GM12878 (cell line): ENCODE measurements around the gene ACACA. TPM values are rescaled to one million over a fixed set of nuclear protein-coding genes. Genes with fewer than 3 reads are reported as not detected.

Source experiments
- ATAC-seq: fragments of 200-7000 bp; cut with Tn5 transposase; 3 replicates; pipeline ENCODE4 v1.9.1; 2020; ENCODE audit warnings: mild to moderate bottlenecking, moderate library complexity
- BruUV-seq: library from RNA; stranded (reverse); fragments of 400-500 nt; replicated peaks from 2 replicates; lab custom pipeline; 2021; lab: Mats Ljungman, UMichigan
- CTCF ChIA-PET: fragments of 300-600 bp; sonication (Branson Sonifier 250); formaldehyde crosslinking; extraction: SDS; loops from one replicate; lab custom pipeline; 2021; ENCODE audit warnings: inconsistent platforms; lab: Yijun Ruan, JAX
- POLR2A ChIA-PET: fragments of 350-600 bp; formaldehyde crosslinking; extraction: SDS; loops from one replicate; lab custom pipeline; 2021; ENCODE audit warnings: inconsistent platforms; lab: Charles Lee
- RAD21 ChIA-PET: fragments of 300-600 bp; sonication (Branson Sonifier 250); formaldehyde crosslinking; loops from one replicate; lab custom pipeline; 2023; ENCODE audit warnings: antibody characterized with exemption; ENCODE audit not compliant: unreplicated experiment; lab: Charles Lee
- SMC1A ChIA-PET: fragments of 300-600 bp; sonication (Branson Sonifier 250); formaldehyde crosslinking; loops from one replicate; lab custom pipeline; 2023; ENCODE audit not compliant: unreplicated experiment, uncharacterized antibody; lab: Charles Lee
- DNase-seq: peaks from one replicate; pipeline ENCODE4 v3.0.0-alpha.2; 2011; ENCODE audit warnings: low read depth, low spot score
- FAIRE-seq: peaks from 3 replicates; lab custom pipeline; 2011; peaks lifted over from hg19 to GRCh38; lab: Jason Lieb, UNC
- H2AFZ ChIP-seq: 2 replicates; pipeline ENCODE4 v1.6.0; 2011; ENCODE audit warnings: low read depth, low read length, control low read depth; ENCODE audit not compliant: control insufficient read depth
- H3K27ac ChIP-seq: 2 replicates; pipeline ENCODE4 v1.5.1; 2011; ENCODE audit warnings: control low read depth; ENCODE audit not compliant: control insufficient read depth, insufficient read depth
- H3K27me3 ChIP-seq, 2 experiments: replicated peaks in 1 of 2; 2 replicates each; pipeline versions ENCODE4 v1.6.0 to v1.6.1; 2011; ENCODE audit warnings: low read length in 1 of 2; ENCODE audit not compliant: control insufficient read depth in 2 of 2, insufficient read depth in 2 of 2
- H3K36me3 ChIP-seq, 2 experiments: 2 replicates each; pipeline ENCODE4 v1.5.1; 2011; ENCODE audit warnings: low read length in 1 of 2; ENCODE audit not compliant: control insufficient read depth in 2 of 2, insufficient read depth in 2 of 2
- H3K4me1 ChIP-seq: 2 replicates; pipeline ENCODE4 v1.6.1; 2011; ENCODE audit warnings: mild to moderate bottlenecking, low read length, moderate library complexity, mixed read lengths; ENCODE audit not compliant: control insufficient read depth, insufficient read depth
- H3K4me2 ChIP-seq: 2 replicates; pipeline ENCODE4 v1.6.0; 2011; ENCODE audit warnings: control low read depth; ENCODE audit not compliant: control insufficient read depth, insufficient read depth
- H3K4me3 ChIP-seq: fragments of 200-600 bp; sonication (generic); 2 replicates; pipeline ENCODE4 v1.5.1; 2016
- H3K79me2 ChIP-seq: 2 replicates; pipeline ENCODE4 v1.6.0; 2011; ENCODE audit warnings: low read length; ENCODE audit not compliant: control insufficient read depth, insufficient read depth
- H3K9ac ChIP-seq: 2 replicates; pipeline ENCODE4 v1.8.0; 2011; ENCODE audit warnings: low read length, control low read depth, mixed read lengths; ENCODE audit not compliant: control insufficient read depth, insufficient read depth
- H3K9me3 ChIP-seq: replicated peaks from 3 replicates; pipeline ENCODE4 v1.5.1; 2011; ENCODE audit warnings: mild to moderate bottlenecking, low read length; ENCODE audit not compliant: control insufficient read depth, insufficient read depth
- H4K20me1 ChIP-seq: 2 replicates; pipeline ENCODE4 v1.6.0; 2011; ENCODE audit not compliant: control insufficient read depth, insufficient read depth
- ASH2L ChIP-seq: fragments of 300-600, 200-600 bp; sonication (generic); IDR thresholded peaks from 2 replicates; pipeline ENCODE4 v1.6.1; 2017; ENCODE audit warnings: low read depth, mild to moderate bottlenecking, borderline replicate concordance
- BRCA1 ChIP-seq: IDR thresholded peaks from 2 replicates; pipeline ENCODE4 v1.6.1; 2011; ENCODE audit warnings: low read depth, low read length, improper control_type of control experiment
- CEBPB ChIP-seq, 2 experiments: fragments of 150-350 bp in 1 of 2; IDR thresholded peaks; 2 replicates each; pipeline ENCODE4 v1.6.1; 2012 to 2014; ENCODE audit warnings: low read depth in 2 of 2, low read length in 2 of 2, borderline replicate concordance in 1 of 2, inconsistent platforms in 1 of 2
- EED ChIP-seq: sonication (generic); IDR thresholded peaks from 2 replicates; pipeline ENCODE4 v1.6.1; 2016; ENCODE audit warnings: antibody characterized with exemption, low read depth
- FOXM1 ChIP-seq: IDR thresholded peaks from 2 replicates; pipeline ENCODE4 v1.6.1; 2012; ENCODE audit warnings: low read depth, mild to moderate bottlenecking, inconsistent platforms, low read length, moderate library complexity
- IKZF2 ChIP-seq, 2 experiments: fragments of 450-650 bp; IDR thresholded peaks; 2 replicates each; pipeline ENCODE4 v1.6.1; 2017; ENCODE audit warnings: mild to moderate bottlenecking in 2 of 2, moderate library complexity in 2 of 2
- RBBP5 ChIP-seq: fragments of 200-600 bp; sonication (generic); conservative IDR thresholded peaks from 2 replicates; pipeline ENCODE4 v1.6.1; 2016
- ZNF274 ChIP-seq: IDR thresholded peaks from one replicate; pipeline ENCODE4 v1.8.0; 2011; ENCODE audit not compliant: insufficient read length, insufficient read depth
- ZNF384 ChIP-seq: IDR thresholded peaks from 2 replicates; pipeline ENCODE4 v1.6.1; 2012; ENCODE audit warnings: low read depth, mild to moderate bottlenecking, low read length, improper control_type of control experiment, borderline replicate concordance
- WGBS: methylation state at CpG from one replicate; pipeline ENCODE4 v1.1.6; 2016; ENCODE audit warnings: low lambda C conversion rate; ENCODE audit not compliant: insufficient replicate concordance, insufficient coverage; ENCODE audit errors: missing lambda C conversion rate; 5-methylcytosine and 5-hydroxymethylcytosine counted together
- in situ Hi-C: fragments of 300-500 bp; cut with MboI; formaldehyde crosslinking; loops from 9 replicates; pipeline ENCODE4 v1.14.3; 2018; ENCODE audit warnings: mixed read lengths
- intact Hi-C: fragments of 100-400 bp; cut with micrococcal nuclease; formaldehyde crosslinking; loops from one replicate; pipeline ENCODE4 v1.14.2; 2022; ENCODE audit not compliant: unreplicated experiment
- polyA plus RNA-seq, 11 experiments: library from polyadenylated mRNA; depleted of rRNA in 4 of 11; unstranded in 6 of 11; stranded (reverse) in 5 of 11; fragments of >200 nt; fragmentation: Nextera tagmentation in 4 of 11; fragmentation: Illumina TruSeq in 1 of 11; extraction: Ambion mirVana in 4 of 11; extraction: Trizol in 1 of 11; gene quantifications; 1 replicate in 1 of 11; 2 replicates in 10 of 11; pipeline versions ENCODE4 v1.2.1 to v1.2.3, GENCODE V29; 2011 to 2016; ENCODE audit warnings: inconsistent platforms in 2 of 11, missing spikeins in 2 of 11, low read depth in 1 of 11
- total RNA-seq, 4 experiments: library from RNA; depleted of rRNA in 3 of 4; stranded (reverse); fragments of >200 nt in 3 of 4; fragmentation: Illumina TruSeq in 1 of 4; extraction: Trizol in 1 of 4; gene quantifications; 2 replicates each; pipeline versions ENCODE4 v1.2.1 to v1.2.3, GENCODE V29; 2013 to 2021
- TF ChIP-seq, protein P1 (sequence below): fragments of 450-650 bp; IDR thresholded peaks from 2 replicates; pipeline ENCODE4 v1.6.1; 2018; ENCODE audit warnings: mild to moderate bottlenecking, low read depth, moderate library complexity; ENCODE audit not compliant: partially characterized antibody
- TF ChIP-seq, protein P2 (sequence below): fragments of 450-650 bp; IDR thresholded peaks from 2 replicates; pipeline ENCODE4 v1.6.1; 2017; ENCODE audit warnings: borderline replicate concordance
- TF ChIP-seq, protein P3 (sequence below): fragments of 150-350 bp; IDR thresholded peaks from 2 replicates; pipeline ENCODE4 v1.6.1; 2014; ENCODE audit warnings: mild to moderate bottlenecking, low read depth, low read length
- TF ChIP-seq, protein P4 (sequence below): IDR thresholded peaks from 2 replicates; pipeline ENCODE4 v1.6.1; 2012; ENCODE audit warnings: low read length, inconsistent platforms

Gene ACACA
- total and polyA plus RNA-seq, 10 of the 15 experiments (the other 5 are each of a cell fraction or from before 2014, with no cell fraction given), result 12.9 to 74.2 (median 32.0) TPM

DNA sequence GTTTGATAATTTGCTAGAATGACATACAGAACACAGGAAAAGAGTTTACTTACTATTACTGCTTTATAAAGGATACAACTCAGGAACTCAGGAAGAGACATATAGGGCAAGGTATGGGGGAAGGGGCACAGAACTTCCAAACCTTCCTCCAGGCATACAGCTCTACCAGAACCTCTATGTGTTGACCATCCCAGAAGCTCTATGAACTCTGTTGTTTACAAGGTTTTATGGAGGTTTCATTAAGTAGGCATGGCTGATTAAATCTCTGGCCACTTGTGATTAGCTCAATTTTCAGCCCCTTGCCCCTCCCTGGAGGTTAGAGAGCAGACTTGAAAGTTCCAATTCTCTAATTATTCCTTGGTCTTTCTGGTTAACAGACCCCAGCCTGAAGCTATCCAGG lies 91.0 kb downstream of the ACACA start (continued):
- TF ChIP-seq, protein P1, sequence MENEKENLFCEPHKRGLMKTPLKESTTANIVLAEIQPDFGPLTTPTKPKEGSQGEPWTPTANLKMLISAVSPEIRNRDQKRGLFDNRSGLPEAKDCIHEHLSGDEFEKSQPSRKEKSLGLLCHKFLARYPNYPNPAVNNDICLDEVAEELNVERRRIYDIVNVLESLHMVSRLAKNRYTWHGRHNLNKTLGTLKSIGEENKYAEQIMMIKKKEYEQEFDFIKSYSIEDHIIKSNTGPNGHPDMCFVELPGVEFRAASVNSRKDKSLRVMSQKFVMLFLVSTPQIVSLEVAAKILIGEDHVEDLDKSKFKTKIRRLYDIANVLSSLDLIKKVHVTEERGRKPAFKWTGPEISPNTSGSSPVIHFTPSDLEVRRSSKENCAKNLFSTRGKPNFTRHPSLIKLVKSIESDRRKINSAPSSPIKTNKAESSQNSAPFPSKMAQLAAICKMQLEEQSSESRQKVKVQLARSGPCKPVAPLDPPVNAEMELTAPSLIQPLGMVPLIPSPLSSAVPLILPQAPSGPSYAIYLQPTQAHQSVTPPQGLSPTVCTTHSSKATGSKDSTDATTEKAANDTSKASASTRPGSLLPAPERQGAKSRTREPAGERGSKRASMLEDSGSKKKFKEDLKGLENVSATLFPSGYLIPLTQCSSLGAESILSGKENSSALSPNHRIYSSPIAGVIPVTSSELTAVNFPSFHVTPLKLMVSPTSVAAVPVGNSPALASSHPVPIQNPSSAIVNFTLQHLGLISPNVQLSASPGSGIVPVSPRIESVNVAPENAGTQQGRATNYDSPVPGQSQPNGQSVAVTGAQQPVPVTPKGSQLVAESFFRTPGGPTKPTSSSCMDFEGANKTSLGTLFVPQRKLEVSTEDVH, result no peak

DNA sequence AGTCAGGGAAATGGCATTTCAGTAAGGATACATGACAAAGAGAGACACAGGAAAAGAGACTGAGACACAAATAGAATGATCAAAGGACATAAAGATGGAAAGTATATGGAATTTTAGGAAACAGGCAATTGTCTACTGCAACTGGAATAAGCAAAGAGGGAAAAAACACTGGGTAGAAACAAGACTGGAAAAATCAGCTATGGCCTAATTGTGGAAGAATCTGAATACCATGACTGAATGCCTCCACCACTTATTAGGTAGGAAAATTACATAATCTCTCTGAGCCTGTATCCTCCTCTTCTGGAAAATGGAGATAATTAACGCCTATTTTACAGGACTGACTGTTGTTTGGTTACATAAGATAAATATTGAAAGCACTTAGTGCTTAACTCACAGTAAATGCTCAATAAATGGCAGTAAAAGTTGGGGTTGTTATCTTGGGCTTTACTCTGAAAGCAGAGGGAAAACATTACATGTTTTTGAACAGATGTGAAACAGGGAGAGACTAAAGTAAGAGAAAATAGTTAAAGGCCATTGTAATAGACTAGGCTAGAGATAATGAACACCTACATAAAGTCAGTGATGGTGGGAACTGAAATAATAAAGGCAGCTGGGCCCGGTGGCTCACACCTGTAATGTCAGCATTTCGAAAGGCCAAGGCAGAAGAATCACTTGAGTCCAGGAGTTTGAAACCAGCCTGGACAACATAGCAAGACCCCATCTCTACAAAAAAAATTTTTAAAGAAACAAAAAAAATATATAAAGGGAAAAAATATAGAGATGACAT lies 94.3 kb downstream of the ACACA start:
- Histone ChIP-seq H3K9ac (no peak overlapping the region), H3K79me2 (no peaks in the 10 kb centered on the region), H2AFZ (no peak overlapping the region), H3K27ac (no peak overlapping the region), H3K36me3 (peaks cover 0 to 2% of the 10 kb centered on the region in 2 experiments; a peak in 1 of 4 replicates), H4K20me1 (no peaks in the 10 kb centered on the region), H3K4me3 (no peak overlapping the region), H3K4me2 (no peak overlapping the region), H3K27me3 (no peaks in the 10 kb centered on the region), H3K9me3 (no peaks in the 10 kb centered on the region), H3K4me1 (no peaks in the 10 kb centered on the region)
- ChIA-PET CTCF (interaction anchor here (1.2 kb wide), 1 partner anchor 62 kb away, joined by 3 read pairs; no protein-coding TSS in a partner anchor), SMC1A (interaction anchor here (1.0 kb wide), 1 partner anchor 11 kb away, joined by 3 read pairs; no protein-coding TSS in a partner anchor), RAD21 (no interaction called here), POLR2A (no interaction called here)
- DNase-seq (no peak), FAIRE-seq (no peak), ATAC-seq (no peak)
- in situ Hi-C loops (no loop called here), intact Hi-C loops (no loop called here)
- WGBS, result 91% methylated on average over 3 of the region's 3 CpGs
- no TSS peak for BruUV-seq
- TF ChIP-seq BRCA1, result no peak
- TF ChIP-seq CEBPB (IDR thresholded peaks at IDR 0.05; ENCODE audit: borderline replicate concordance in 1 of 2, low read depth in 2 of 2, low read length in 2 of 2), result no peak
- TF ChIP-seq, protein P2, sequence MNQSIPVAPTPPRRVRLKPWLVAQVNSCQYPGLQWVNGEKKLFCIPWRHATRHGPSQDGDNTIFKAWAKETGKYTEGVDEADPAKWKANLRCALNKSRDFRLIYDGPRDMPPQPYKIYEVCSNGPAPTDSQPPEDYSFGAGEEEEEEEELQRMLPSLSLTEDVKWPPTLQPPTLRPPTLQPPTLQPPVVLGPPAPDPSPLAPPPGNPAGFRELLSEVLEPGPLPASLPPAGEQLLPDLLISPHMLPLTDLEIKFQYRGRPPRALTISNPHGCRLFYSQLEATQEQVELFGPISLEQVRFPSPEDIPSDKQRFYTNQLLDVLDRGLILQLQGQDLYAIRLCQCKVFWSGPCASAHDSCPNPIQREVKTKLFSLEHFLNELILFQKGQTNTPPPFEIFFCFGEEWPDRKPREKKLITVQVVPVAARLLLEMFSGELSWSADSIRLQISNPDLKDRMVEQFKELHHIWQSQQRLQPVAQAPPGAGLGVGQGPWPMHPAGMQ, result no peak
- no peak for TF ChIP-seq ZNF274
- TF ChIP-seq RBBP5, result no peak
- TF ChIP-seq, protein P3, sequence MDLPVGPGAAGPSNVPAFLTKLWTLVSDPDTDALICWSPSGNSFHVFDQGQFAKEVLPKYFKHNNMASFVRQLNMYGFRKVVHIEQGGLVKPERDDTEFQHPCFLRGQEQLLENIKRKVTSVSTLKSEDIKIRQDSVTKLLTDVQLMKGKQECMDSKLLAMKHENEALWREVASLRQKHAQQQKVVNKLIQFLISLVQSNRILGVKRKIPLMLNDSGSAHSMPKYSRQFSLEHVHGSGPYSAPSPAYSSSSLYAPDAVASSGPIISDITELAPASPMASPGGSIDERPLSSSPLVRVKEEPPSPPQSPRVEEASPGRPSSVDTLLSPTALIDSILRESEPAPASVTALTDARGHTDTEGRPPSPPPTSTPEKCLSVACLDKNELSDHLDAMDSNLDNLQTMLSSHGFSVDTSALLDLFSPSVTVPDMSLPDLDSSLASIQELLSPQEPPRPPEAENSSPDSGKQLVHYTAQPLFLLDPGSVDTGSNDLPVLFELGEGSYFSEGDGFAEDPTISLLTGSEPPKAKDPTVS, result no peak
- TF ChIP-seq FOXM1, result no peak
- TF ChIP-seq, protein P4, sequence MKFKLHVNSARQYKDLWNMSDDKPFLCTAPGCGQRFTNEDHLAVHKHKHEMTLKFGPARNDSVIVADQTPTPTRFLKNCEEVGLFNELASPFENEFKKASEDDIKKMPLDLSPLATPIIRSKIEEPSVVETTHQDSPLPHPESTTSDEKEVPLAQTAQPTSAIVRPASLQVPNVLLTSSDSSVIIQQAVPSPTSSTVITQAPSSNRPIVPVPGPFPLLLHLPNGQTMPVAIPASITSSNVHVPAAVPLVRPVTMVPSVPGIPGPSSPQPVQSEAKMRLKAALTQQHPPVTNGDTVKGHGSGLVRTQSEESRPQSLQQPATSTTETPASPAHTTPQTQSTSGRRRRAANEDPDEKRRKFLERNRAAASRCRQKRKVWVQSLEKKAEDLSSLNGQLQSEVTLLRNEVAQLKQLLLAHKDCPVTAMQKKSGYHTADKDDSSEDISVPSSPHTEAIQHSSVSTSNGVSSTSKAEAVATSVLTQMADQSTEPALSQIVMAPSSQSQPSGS, result no peak
- no peak for TF ChIP-seq EED
- no peak for TF ChIP-seq ZNF384
- TF ChIP-seq ASH2L, result no peak
- no peak for TF ChIP-seq IKZF2 (IDR thresholded peaks at IDR 0.05)
